IMR-90 (cell line): Measurements from ENCODE around the gene SEH1L.

Experiments used
- CEBPB ChIP-seq: IDR thresholded peaks from 2 replicates; pipeline ENCODE4 v1.6.1; 2012; ENCODE audit warnings: low read depth, low read length, improper control_type of control experiment
- CHD1 ChIP-seq: IDR thresholded peaks from 2 replicates; pipeline ENCODE4 v1.6.1; 2012; ENCODE audit warnings: low read depth, low read length, improper control_type of control experiment
- CTCF ChIP-seq: conservative IDR thresholded peaks from 2 replicates; pipeline ENCODE4 v1.5.1; 2012; ENCODE audit warnings: mild to moderate bottlenecking, low read depth, low read length, improper control_type of control experiment
- ELK1 ChIP-seq: fragments of 150-350 bp; IDR thresholded peaks from 2 replicates; pipeline ENCODE4 v1.6.1; 2016; ENCODE audit warnings: low read depth, mild to moderate bottlenecking, low read length, moderate library complexity, borderline replicate concordance
- FOS ChIP-seq: fragments of 150-350 bp; IDR thresholded peaks from 2 replicates; pipeline ENCODE4 v1.6.1; 2016; ENCODE audit warnings: low read depth, low read length
- MXI1 ChIP-seq: IDR thresholded peaks from 2 replicates; pipeline ENCODE4 v1.6.1; 2012; ENCODE audit warnings: low read depth, mild to moderate bottlenecking, low read length, moderate library complexity, borderline replicate concordance
- POLR2A ChIP-seq: IDR thresholded peaks from 2 replicates; pipeline ENCODE4 v1.6.1; 2012; ENCODE audit warnings: mild to moderate bottlenecking, low read depth, low read length
- RAD21 ChIP-seq: IDR thresholded peaks from 2 replicates; pipeline ENCODE4 v1.6.1; 2012; ENCODE audit warnings: low read length, improper control_type of control experiment
- RFX5 ChIP-seq: IDR thresholded peaks from 2 replicates; pipeline ENCODE4 v1.8.0; 2012; ENCODE audit warnings: low read depth, mild to moderate bottlenecking, low read length, moderate library complexity

GRCh38 chr18:13026583-13027270, 78.9 kb downstream of the SEH1L start:
- TF ChIP-seq FOS, result no peak
- TF ChIP-seq CTCF, result no peak
- no peak for TF ChIP-seq POLR2A
- TF ChIP-seq CHD1, result no peak
- no peak for TF ChIP-seq RFX5
- no peak for TF ChIP-seq RAD21
- TF ChIP-seq CEBPB, result no peak
- no peak for TF ChIP-seq ELK1
- TF ChIP-seq MXI1, result no peak
